H9 (cell line): ENCODE data around the gene PBX1. TPM values are rescaled to one million over a fixed set of nuclear protein-coding genes. Genes with fewer than 3 reads are reported as not detected.

Experiments used
- DNase-seq: peaks from one replicate; pipeline ENCODE4 v3.0.0-alpha.2; 2017
- H2AFZ ChIP-seq: one replicate; pipeline ENCODE4 v1.6.1; 2013; ENCODE audit warnings: mild to moderate bottlenecking, low read length, control low read depth, moderate library complexity
- H2AK5ac ChIP-seq: 2 replicates; pipeline ENCODE4 v1.6.1; 2013; ENCODE audit warnings: low read length, control low read depth, mixed read lengths; ENCODE audit not compliant: insufficient read length
- H2BK120ac ChIP-seq: one replicate; pipeline ENCODE4 v1.6.1; 2013; ENCODE audit warnings: low read depth, mild to moderate bottlenecking, low read length, control low read depth, inconsistent platforms; ENCODE audit not compliant: poor library complexity, severe bottlenecking
- H2BK12ac ChIP-seq: 2 replicates; pipeline ENCODE4 v1.6.1; 2013; ENCODE audit warnings: low read length, control low read depth, mixed read lengths, low read depth; ENCODE audit not compliant: insufficient read length
- H2BK15ac ChIP-seq: 2 replicates; pipeline ENCODE4 v1.6.1; 2013; ENCODE audit warnings: low read depth, low read length, control low read depth
- H2BK20ac ChIP-seq: one replicate; pipeline ENCODE4 v1.6.1; 2013; ENCODE audit warnings: low read depth, mild to moderate bottlenecking, low read length, control low read depth, inconsistent platforms; ENCODE audit not compliant: poor library complexity, severe bottlenecking
- H2BK5ac ChIP-seq: 2 replicates; pipeline ENCODE4 v1.6.1; 2013; ENCODE audit warnings: low read length, control low read depth, mixed read lengths; ENCODE audit not compliant: insufficient read length
- H3K14ac ChIP-seq: 2 replicates; pipeline ENCODE4 v1.6.1; 2013; ENCODE audit warnings: low read length, control low read depth; ENCODE audit not compliant: insufficient read depth
- H3K18ac ChIP-seq: 2 replicates; pipeline ENCODE4 v1.6.1; 2013; ENCODE audit warnings: low read depth, mild to moderate bottlenecking, mixed read lengths, low read length, control low read depth; ENCODE audit not compliant: insufficient read length
- H3K23ac ChIP-seq: 2 replicates; pipeline ENCODE4 v1.6.1; 2013; ENCODE audit warnings: low read length, control low read depth, mixed read lengths, low read depth; ENCODE audit not compliant: insufficient read length
- H3K23me2 ChIP-seq: 2 replicates; pipeline ENCODE4 v1.6.1; 2013; ENCODE audit warnings: low read depth, mild to moderate bottlenecking, mixed read lengths, low read length, control low read depth; ENCODE audit not compliant: insufficient read length, poor library complexity, severe bottlenecking
- H3K27ac ChIP-seq: 2 replicates; pipeline ENCODE4 v1.5.1; 2013; ENCODE audit warnings: low read length, control low read depth, mixed read lengths, low read depth; ENCODE audit not compliant: insufficient read length
- H3K27me3 ChIP-seq: 2 replicates; pipeline ENCODE4 v1.6.1; 2013; ENCODE audit warnings: low read length, control low read depth, inconsistent platforms; ENCODE audit not compliant: insufficient read depth
- H3K4ac ChIP-seq: 2 replicates; pipeline ENCODE4 v1.6.1; 2013; ENCODE audit warnings: low read depth, mild to moderate bottlenecking, control low read depth, inconsistent platforms, low read length, moderate library complexity
- H3K4me1 ChIP-seq: 2 replicates; pipeline ENCODE4 v1.6.1; 2013; ENCODE audit warnings: low read length, control low read depth, inconsistent platforms; ENCODE audit not compliant: insufficient read depth
- H3K4me2 ChIP-seq: 2 replicates; pipeline ENCODE4 v1.6.1; 2013; ENCODE audit warnings: low read length, control low read depth, mixed read lengths; ENCODE audit not compliant: insufficient read length, insufficient read depth
- H3K56ac ChIP-seq: 2 replicates; pipeline ENCODE4 v1.6.1; 2013; ENCODE audit warnings: low read depth, mild to moderate bottlenecking, mixed read lengths, low read length, control low read depth; ENCODE audit not compliant: insufficient read length
- H3K79me1 ChIP-seq: 2 replicates; pipeline ENCODE4 v1.6.1; 2013; ENCODE audit warnings: low read depth, mild to moderate bottlenecking, moderate library complexity, low read length, control low read depth, inconsistent platforms; ENCODE audit not compliant: insufficient read depth, poor library complexity, severe bottlenecking
- H3K79me2 ChIP-seq: 2 replicates; pipeline ENCODE4 v1.6.1; 2013; ENCODE audit warnings: low read length, control low read depth, inconsistent platforms; ENCODE audit not compliant: insufficient read depth
- H3K9ac ChIP-seq: 2 replicates; pipeline ENCODE4 v1.6.1; 2013; ENCODE audit warnings: low read length, control low read depth, mixed read lengths; ENCODE audit not compliant: insufficient read length; ENCODE audit errors: extremely low read depth
- H3K9me3 ChIP-seq: one replicate; pipeline ENCODE4 v1.6.1; 2013; ENCODE audit warnings: low read depth, low read length, inconsistent platforms; ENCODE audit not compliant: control insufficient read depth
- H3T11ph ChIP-seq: one replicate; pipeline ENCODE4 v1.6.1; 2013; ENCODE audit warnings: mild to moderate bottlenecking, low read length, control low read depth, inconsistent platforms
- H4K20me1 ChIP-seq: one replicate; pipeline ENCODE4 v1.6.1; 2013; ENCODE audit not compliant: control insufficient read depth, insufficient read length, insufficient read depth
- H4K5ac ChIP-seq: 2 replicates; pipeline ENCODE4 v1.6.1; 2013; ENCODE audit warnings: low read depth, mild to moderate bottlenecking, mixed read lengths, low read length, control low read depth; ENCODE audit not compliant: insufficient read length
- H4K8ac ChIP-seq: replicated peaks from 2 replicates; pipeline ENCODE4 v1.6.1; 2013; ENCODE audit warnings: low read length, control low read depth, mixed read lengths, low read depth; ENCODE audit not compliant: insufficient read length
- H4K91ac ChIP-seq: 2 replicates; pipeline ENCODE4 v1.6.1; 2013; ENCODE audit warnings: low read depth, mild to moderate bottlenecking, moderate library complexity, mixed read lengths, low read length, control low read depth; ENCODE audit not compliant: insufficient read length
- H3K27ac Mint-ChIP-seq, 3 experiments: 2 replicates in 2 of 3; 3 replicates in 1 of 3; pipeline ENCODE4 v1.8.0; 2020 to 2021; ENCODE audit warnings: mixed read lengths in 3 of 3, mild to moderate bottlenecking in 1 of 3, moderate library complexity in 1 of 3
- H3K27me3 Mint-ChIP-seq: 2 replicates; pipeline ENCODE4 v1.8.0; 2021; ENCODE audit warnings: low read depth, mild to moderate bottlenecking, moderate library complexity, mixed read lengths
- H3K36me3 Mint-ChIP-seq, 3 experiments: 2 replicates in 2 of 3; 3 replicates in 1 of 3; pipeline ENCODE4 v1.8.0; 2020 to 2021; ENCODE audit warnings: low read depth in 3 of 3, mixed read lengths in 3 of 3; ENCODE audit not compliant: insufficient read depth in 1 of 3
- H3K4me1 Mint-ChIP-seq, 2 experiments: 2 replicates each; pipeline ENCODE4 v1.8.0; 2020; ENCODE audit warnings: mixed read lengths in 2 of 2
- H3K4me3 Mint-ChIP-seq, 2 experiments: 2 replicates in 1 of 2; 3 replicates in 1 of 2; pipeline ENCODE4 v1.8.0; 2020 to 2021; ENCODE audit warnings: mild to moderate bottlenecking in 2 of 2, mixed read lengths in 2 of 2, moderate library complexity in 1 of 2
- H3K9me3 Mint-ChIP-seq, 2 experiments: 2 replicates in 1 of 2; 3 replicates in 1 of 2; pipeline ENCODE4 v1.8.0; 2020; ENCODE audit warnings: mild to moderate bottlenecking in 2 of 2, mixed read lengths in 2 of 2, moderate library complexity in 1 of 2
- WGBS: extraction: QIAGEN DNeasy Blood & Tissue Kit; methylation state at CpG from one replicate; pipeline ENCODE4 v1.1.7; 2013; ENCODE audit warnings: missing lambda C conversion rate, low lambda C conversion rate, mixed read lengths; ENCODE audit not compliant: insufficient read length; ENCODE audit errors: extremely low coverage; 5-methylcytosine and 5-hydroxymethylcytosine counted together
- total RNA-seq: library from RNA; stranded (reverse); gene quantifications from 2 replicates; pipeline ENCODE4 v1.2.1, GENCODE V29; 2021
- TF ChIP-seq, protein P1 (sequence below): fragments of 200-600 bp; sonication (generic); conservative IDR thresholded peaks from 3 replicates; pipeline ENCODE4 v1.8.0; 2021; ENCODE audit warnings: antibody characterized with exemption, mild to moderate bottlenecking

PBX1 gene
- total RNA-seq, 1 experiment from 2014 or later, result 142 TPM

DNA sequence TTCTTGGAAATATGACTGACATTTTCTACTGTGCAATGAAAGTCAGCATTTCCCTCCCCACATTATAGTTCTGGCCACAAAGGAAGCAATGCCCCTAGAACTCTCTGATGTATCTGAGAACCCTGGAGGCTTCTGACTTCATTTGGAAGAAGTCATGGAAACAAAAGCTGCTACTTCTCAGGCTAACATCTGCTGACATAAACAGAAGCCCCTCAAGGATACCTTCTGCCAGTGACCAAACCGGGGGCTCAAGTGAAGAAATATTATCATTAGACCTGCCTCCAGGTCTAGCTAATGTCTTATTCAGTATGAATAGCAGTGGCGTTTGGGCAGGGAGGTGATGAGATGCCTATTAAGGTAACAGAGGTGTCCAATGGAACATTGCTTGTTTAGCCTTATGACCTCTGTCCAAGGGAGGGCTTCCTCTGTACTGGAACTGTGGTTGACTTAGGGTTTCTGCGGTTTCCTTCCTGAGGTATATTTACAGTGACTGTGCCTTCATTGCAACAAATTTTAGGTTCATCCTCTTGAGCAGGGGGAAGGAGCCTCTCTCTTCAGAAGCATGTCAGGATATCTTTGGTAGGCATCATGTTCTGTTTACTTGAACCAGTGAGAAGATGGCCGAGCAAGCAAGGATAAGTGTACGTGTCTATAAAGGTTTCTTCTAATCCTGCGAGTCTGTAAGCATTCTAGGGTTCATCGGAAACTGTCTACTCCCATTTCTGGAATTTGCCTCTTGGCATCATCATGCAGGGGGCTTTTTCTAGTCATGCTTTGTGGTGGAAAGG is 161.7 kb downstream of the PBX1 start:
- Histone ChIP-seq H3K9ac (no peak overlapping the region), H4K5ac (no peak overlapping the region), H2BK120ac (no peak overlapping the region), H3K4me2 (no peak overlapping the region), H3K18ac (no peak overlapping the region), H3K4me1 (peaks cover 14% of the 10 kb centered on the region), H2BK20ac (no peak overlapping the region), H3K56ac (no peak overlapping the region), H3K27ac (no peak overlapping the region), H2BK15ac (no peak overlapping the region), H3K79me2 (peaks cover 4% of the 10 kb centered on the region; the same call in 1 of the 2 replicates), H2BK5ac (no peak overlapping the region), H2BK12ac (no peak overlapping the region), H4K8ac (no peak overlapping the region), H3K23ac (no peak overlapping the region), H3K9me3 (no peaks in the 10 kb centered on the region), H3K4ac (no peak overlapping the region), H2AFZ (no peak overlapping the region), H4K91ac (no peak overlapping the region), H3K23me2 (no peaks in the 10 kb centered on the region), H3K14ac (no peak overlapping the region), H3K27me3 (no peaks in the 10 kb centered on the region), H2AK5ac (no peak overlapping the region), H3T11ph (no peak overlapping the region), H3K79me1 (peaks cover 3% of the 10 kb centered on the region), H4K20me1 (no peaks in the 10 kb centered on the region)
- TF ChIP-seq, protein P1, sequence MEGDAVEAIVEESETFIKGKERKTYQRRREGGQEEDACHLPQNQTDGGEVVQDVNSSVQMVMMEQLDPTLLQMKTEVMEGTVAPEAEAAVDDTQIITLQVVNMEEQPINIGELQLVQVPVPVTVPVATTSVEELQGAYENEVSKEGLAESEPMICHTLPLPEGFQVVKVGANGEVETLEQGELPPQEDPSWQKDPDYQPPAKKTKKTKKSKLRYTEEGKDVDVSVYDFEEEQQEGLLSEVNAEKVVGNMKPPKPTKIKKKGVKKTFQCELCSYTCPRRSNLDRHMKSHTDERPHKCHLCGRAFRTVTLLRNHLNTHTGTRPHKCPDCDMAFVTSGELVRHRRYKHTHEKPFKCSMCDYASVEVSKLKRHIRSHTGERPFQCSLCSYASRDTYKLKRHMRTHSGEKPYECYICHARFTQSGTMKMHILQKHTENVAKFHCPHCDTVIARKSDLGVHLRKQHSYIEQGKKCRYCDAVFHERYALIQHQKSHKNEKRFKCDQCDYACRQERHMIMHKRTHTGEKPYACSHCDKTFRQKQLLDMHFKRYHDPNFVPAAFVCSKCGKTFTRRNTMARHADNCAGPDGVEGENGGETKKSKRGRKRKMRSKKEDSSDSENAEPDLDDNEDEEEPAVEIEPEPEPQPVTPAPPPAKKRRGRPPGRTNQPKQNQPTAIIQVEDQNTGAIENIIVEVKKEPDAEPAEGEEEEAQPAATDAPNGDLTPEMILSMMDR, result no peak
- Mint-ChIP-seq H3K27ac (peak overlapping the region in 1 of 3 experiments; percentile 45; a peak in 1 of 7 replicates), H3K4me1 (peaks cover 35 to 41% of the 10 kb centered on the region in 2 experiments), H3K27me3 (no peaks in the 10 kb centered on the region), H3K9me3 (no peaks in the 10 kb centered on the region), H3K4me3 (no peak overlapping the region), H3K36me3 (peaks cover 0 to 4% (median 2%) of the 10 kb centered on the region in 3 experiments; a peak in 3 of 7 replicates)
- WGBS, result no CpG with 5 or more reads among the region's 7 CpGs
- no peak for DNase-seq
